Panc1 (cell line): ENCODE measurements around the gene KIFC3.

Experiments used
- CTCF ChIP-seq: fragments of 450-650 bp; IDR thresholded peaks from 2 replicates; pipeline ENCODE4 v1.5.1; 2017; ENCODE audit warnings: mild to moderate bottlenecking
- POLR2AphosphoS5 ChIP-seq: IDR thresholded peaks from 2 replicates; pipeline ENCODE4 v1.6.1; 2012; ENCODE audit warnings: mild to moderate bottlenecking, low read depth, low read length, moderate library complexity
- REST ChIP-seq, 2 experiments: IDR thresholded peaks; 2 replicates each; pipeline ENCODE4 v1.6.1; 2011 to 2012; ENCODE audit warnings: low read depth in 2 of 2, control low read depth in 1 of 2, low read length in 1 of 2, mild to moderate bottlenecking in 1 of 2, moderate library complexity in 1 of 2; ENCODE audit not compliant: insufficient read depth in 1 of 2
- SIN3A ChIP-seq: IDR thresholded peaks from 2 replicates; pipeline ENCODE4 v1.6.1; 2012; ENCODE audit warnings: low read depth, mild to moderate bottlenecking, low read length, moderate library complexity, borderline replicate concordance; ENCODE audit not compliant: insufficient read depth
- TCF7L2 ChIP-seq: IDR thresholded peaks from 2 replicates; pipeline ENCODE4 v1.6.1; 2011; ENCODE audit warnings: mild to moderate bottlenecking, low read depth, low read length, inconsistent platforms

GRCh38 chr16:57794849-57795430, 7.4 kb downstream of the KIFC3 start:
- TF ChIP-seq CTCF (no peak), REST (IDR thresholded peaks at IDR 0.05; ENCODE audit: insufficient read depth in 1 of 2, low read depth in 2 of 2, low read length in 1 of 2) (no peak), SIN3A (no peak), POLR2AphosphoS5 (no peak), TCF7L2 (no peak)
